Lower leg skin (tissue), 3 donors: ENCODE data around the gene ACP4.

Experiments used
- CTCF ChIP-seq, 3 donors: fragments of 450-650 bp; IDR thresholded peaks; one replicate each; pipeline ENCODE4 v1.5.1; 2016; ENCODE audit warnings: antibody characterized with exemption in 3 of 3, mild to moderate bottlenecking in 3 of 3, moderate library complexity in 2 of 3
- POLR2A ChIP-seq, 2 donors: fragments of 450-650 bp; IDR thresholded peaks; one replicate each; pipeline ENCODE4 v1.6.1; 2016 to 2017; ENCODE audit warnings: antibody characterized with exemption in 2 of 2, mild to moderate bottlenecking in 1 of 2, moderate library complexity in 1 of 2

- TF ChIP-seq POLR2A (IDR thresholded peaks at IDR 0.05) (no peak), CTCF (IDR thresholded peaks at IDR 0.05) (no peak)
Measured at GRCh38 chr19:50793558-50794065, 3.4 kb downstream of the ACP4 start.
